GM10266 (cell line): ENCODE measurements around the gene PQBP1.

ENCODE experiments used
- DNase-seq: peaks from one replicate; pipeline ENCODE4 v3.0.0; 2012; ENCODE audit errors: extremely low spot score
- CTCF ChIP-seq: IDR thresholded peaks from 2 replicates; pipeline ENCODE4 v1.5.1; 2012; ENCODE audit warnings: mild to moderate bottlenecking, low read depth; ENCODE audit not compliant: control insufficient read depth, insufficient read depth; ENCODE audit errors: missing control alignments

PQBP1 gene

GRCh38 chrX:48919360-48919841, 21.7 kb downstream of the PQBP1 start:
- no peak for DNase-seq
- no peak for TF ChIP-seq CTCF

- TF ChIP-seq CTCF: no peak
- no peak for DNase-seq
Observed at GRCh38 chrX:48919947-48920717, 22.4 kb downstream of the PQBP1 start.

- no peak for DNase-seq
- no peak for TF ChIP-seq CTCF
Observed at GRCh38 chrX:48920718-48921104, 23.0 kb downstream of the PQBP1 start.

GRCh38 chrX:48923771-48924170, 26.0 kb downstream of the PQBP1 start:
- no peak for TF ChIP-seq CTCF
- DNase-seq: no peak

GRCh38 chrX:48924270-48924669, 26.5 kb downstream of the PQBP1 start:
- no peak for DNase-seq
- no peak for TF ChIP-seq CTCF

GRCh38 chrX:48927123-48927522, 29.4 kb downstream of the PQBP1 start:
- DNase-seq: no peak
- no peak for TF ChIP-seq CTCF

GRCh38 chrX:48927736-48928382, 30.1 kb downstream of the PQBP1 start:
- DNase-seq: no peak
- TF ChIP-seq CTCF: no peak
